ENCODE data around the gene PTGR2.
A peak's percentile ranks its signal among the peaks of the same experiment; 100 is the strongest.
"Not testable (repeated sequence)": the region's sequence is repeated elsewhere in the genome, so short reads cannot be mapped to it uniquely, and the experiment has no call there.

Gene PTGR2

GRCh38 chr14:73833530-73834260 lies 17.9 kb upstream of the PTGR2 start:
- DNase-seq (ENCODE audit: low read depth), result no peak

DNA sequence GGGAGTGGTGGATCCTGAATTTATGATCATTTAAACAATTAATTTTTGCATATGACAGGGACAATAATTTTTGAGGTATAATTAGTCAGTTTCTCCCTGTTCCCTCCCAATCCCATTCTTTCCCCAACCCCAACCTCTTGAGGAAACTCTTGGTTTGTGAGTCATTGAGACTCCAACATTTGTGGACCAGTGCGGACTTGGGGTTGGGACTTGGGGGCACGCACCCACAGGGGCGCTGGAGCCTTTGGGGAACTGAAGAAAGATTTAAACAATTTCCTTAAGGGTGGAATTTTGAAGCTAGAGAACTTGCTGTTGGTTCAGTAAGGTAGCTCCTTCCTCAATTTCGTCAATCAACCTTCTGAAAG lies 17.4 kb upstream of the PTGR2 start:
- DNase-seq (ENCODE audit: low read depth), result no peak

DNA sequence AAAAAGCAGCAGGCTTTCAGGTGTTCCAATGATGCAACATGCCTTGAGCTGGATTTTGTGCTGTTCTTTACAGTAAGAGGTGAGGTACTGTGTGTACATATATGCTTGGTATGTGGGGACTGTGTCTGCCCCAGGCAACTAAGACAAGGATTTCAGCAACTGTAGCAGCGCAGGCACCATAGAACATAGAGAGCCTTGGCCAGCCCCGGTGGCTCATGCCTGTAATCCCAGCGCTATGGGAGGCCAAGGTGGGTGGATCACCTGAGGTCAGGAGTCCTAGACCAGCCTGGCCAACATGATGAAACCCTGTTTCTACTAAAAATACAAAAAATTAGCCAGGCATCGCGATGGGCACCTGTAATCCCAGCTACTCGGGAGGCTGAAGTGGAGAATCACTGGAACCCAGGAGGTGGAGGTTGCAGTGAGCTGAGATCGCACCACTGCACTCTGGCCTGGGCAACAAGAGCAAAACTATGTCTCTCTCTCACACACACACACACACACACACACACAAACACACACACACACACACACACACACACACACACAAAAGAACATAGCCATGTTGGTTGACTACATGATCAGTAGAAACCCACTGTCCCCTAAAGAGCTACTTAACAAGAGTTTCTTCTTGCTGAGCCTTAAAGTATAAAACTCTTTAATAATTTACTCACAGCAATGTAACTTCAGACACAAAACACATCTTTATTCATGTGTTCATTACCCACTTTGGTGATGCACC lies 13.2 kb upstream of the PTGR2 start:
- DNase-seq (ENCODE audit: low read depth), result not testable (repeated sequence)

DNA sequence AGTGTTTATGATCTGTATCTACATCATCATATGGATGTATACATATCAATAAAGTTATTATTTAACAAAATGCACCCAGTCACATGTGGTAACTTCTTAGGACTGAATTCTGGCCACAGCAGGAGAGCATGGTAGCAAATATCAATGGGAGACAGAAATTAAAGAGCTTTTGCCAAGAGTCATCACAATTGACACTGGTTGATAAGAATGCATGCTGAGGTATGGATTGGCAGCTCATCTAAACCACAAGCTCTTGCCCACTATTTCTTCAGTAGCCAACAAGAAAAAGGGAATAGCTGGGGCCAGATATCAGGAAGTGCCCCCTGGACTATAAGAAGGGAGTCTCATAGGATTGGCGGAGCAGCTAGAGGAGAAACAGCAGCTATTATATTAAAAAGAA lies 9.4 kb upstream of the PTGR2 start:
- no peak for DNase-seq (ENCODE audit: low read depth)

GRCh38 chr14:73842851-73843250 lies 8.8 kb upstream of the PTGR2 start:
- no peak for DNase-seq (ENCODE audit: low read depth)

GRCh38 chr14:73843296-73843695 lies 8.3 kb upstream of the PTGR2 start:
- no peak for DNase-seq (ENCODE audit: low read depth)

- DNase-seq (ENCODE audit: low read depth), result no peak
Observed at GRCh38 chr14:73846947-73847346, 4.7 kb upstream of the PTGR2 start.

GRCh38 chr14:73851000-73851399 lies 631 bp upstream of the PTGR2 start:
- no peak for DNase-seq (ENCODE audit: low read depth)

GRCh38 chr14:73859145-73859544 lies 7.5 kb downstream of the PTGR2 start:
- DNase-seq (ENCODE audit: low read depth), result no peak

DNA sequence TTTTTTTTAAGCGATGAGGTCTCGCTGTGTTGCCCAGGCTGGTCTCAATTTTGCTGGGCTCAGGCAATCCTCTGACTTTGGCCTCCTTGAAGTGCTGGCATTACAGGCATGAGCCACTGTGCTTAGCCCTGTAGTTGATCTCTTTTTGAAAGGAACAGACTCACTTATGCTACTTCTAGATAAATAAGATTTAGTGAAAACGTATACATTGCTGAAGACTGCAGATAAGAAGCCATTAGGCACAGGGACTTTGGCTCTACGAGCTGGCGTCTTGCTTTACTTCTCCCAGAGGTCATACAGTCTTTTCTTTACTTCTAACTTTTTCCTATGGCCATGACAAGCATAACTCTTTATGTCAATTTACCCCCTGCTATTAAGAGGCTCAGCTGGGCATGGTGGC lies 9.4 kb downstream of the PTGR2 start:
- DNase-seq (ENCODE audit: low read depth), result no peak

DNA sequence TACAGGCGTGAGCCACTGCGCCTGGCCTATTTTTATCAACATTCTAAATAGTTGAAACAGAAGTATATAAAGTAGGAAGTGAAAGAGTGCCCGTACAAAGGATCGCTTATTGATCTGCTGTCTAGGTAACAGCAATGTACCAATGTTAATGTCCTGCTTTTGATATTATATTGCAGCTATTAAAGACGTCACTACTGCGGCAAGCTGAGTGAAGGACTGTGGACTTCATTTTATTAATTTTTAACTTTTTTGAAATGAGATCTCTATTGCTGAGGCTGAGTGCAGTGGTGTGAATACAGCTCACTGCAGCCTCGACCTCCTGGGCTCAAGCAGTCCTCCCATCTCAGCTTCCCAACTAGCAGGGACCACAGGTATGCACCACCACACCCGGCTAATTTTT lies 10.8 kb downstream of the PTGR2 start:
- DNase-seq (ENCODE audit: low read depth), result no peak

DNA sequence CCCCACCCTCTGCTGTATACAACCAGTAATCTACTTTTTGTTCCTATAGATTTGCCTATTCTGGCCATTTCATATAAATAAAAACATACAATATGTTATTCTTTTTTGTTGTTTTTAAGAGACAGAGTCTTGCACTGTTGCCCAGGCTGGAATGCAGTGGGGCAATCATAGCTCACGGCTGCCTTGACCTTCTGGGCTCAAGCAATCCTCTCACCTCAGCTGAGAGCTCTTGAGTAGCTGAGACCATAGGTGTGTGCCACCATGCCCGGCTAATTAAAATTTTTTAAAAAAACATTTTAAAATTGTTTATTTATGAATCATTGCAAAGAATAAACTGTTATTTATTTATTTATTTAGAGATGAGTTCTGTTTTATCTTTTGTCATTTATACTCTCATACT lies 11.6 kb downstream of the PTGR2 start:
- DNase-seq (ENCODE audit: low read depth), result no peak

DNA sequence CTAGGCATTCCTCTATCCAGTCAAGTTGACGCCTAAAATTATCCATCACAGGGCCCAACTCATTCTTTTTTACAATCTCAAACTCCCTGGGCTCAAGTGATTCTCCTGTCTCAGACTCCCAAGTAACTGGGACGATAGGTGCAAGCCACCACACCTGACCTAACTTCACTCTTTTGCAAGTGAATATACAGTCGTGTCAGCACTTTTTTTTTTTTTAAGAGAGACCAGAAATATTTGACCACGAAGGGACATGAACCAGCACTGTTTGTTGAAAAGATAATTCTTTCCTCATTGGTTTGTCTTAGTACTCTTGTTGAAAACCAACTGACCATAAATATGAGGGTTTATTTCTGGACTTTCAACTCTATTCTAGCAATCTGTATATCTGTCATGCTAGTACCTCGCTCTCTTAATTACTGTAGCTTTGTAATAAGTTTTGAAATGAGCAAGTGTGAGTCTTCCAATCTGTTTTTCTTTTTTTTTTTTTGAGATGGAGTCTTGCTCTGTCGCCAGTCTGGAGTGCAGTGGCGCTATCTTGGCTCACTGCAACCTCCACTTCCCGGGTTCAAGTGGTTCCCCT lies 14.0 kb downstream of the PTGR2 start:
- no peak for DNase-seq (ENCODE audit: low read depth)

DNA sequence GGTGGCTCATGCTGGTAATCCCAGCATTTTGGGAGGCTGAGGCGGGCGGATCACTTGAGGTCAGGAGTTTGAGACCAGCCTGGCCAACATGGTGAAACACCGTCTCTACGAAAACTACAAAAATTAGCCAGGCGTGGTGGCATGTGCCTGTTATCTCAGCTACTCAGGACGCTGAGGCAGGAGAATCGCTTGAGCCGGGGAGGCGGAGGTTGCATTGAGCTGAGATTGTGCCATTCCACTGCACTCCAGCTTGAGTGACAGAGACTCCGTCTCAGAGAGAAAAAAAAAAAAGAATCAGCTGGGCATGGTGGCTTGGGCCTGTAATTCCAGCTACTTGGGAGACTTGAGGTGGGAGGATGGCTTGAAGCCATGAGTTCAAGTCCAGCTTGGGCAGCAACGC lies 18.1 kb downstream of the PTGR2 start:
- not testable (repeated sequence) for DNase-seq (ENCODE audit: low read depth)

- no peak for DNase-seq (ENCODE audit: low read depth)
Observed at GRCh38 chr14:73870525-73871235, 19.0 kb downstream of the PTGR2 start.

DNA sequence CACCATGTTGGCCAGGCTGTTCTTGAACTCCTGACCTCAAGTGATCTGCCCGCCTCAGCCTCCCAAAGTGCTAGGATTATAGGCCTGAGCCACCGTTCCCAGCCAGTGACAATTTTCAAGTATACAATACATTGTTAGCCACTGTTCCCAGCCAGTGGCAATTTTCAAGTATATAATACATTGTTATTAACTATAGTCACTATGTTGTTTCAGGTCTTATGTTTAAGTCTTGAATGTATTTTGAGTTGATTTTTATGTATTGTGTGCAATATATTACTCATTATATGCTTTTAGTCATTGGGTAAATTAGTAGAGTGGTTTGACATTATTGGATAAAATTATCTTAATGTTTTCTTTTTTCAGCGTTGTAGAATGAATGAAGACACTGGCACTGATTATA lies 22.0 kb downstream of the PTGR2 start:
- no peak for DNase-seq (ENCODE audit: low read depth)

DNA sequence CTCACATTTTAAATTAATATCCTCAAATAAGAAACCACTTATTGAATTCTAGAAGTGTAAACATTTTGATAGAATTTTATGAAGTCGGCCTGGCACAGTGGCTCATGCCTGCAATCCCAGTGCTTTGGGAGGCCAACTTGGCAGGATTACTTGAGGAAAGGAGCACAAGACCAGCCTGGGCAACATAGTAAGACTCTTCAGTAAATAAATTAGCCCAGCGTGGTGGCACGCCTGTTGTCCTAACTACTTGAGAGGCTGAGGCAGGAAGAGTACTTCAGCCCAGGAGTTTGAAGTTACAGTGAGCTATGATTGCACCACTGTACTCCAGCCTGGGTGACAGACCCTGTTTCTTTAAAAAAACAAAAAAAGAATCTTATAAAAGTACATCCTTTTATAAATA lies 26.2 kb downstream of the PTGR2 start:
- no peak for DNase-seq (ENCODE audit: low read depth)

DNA sequence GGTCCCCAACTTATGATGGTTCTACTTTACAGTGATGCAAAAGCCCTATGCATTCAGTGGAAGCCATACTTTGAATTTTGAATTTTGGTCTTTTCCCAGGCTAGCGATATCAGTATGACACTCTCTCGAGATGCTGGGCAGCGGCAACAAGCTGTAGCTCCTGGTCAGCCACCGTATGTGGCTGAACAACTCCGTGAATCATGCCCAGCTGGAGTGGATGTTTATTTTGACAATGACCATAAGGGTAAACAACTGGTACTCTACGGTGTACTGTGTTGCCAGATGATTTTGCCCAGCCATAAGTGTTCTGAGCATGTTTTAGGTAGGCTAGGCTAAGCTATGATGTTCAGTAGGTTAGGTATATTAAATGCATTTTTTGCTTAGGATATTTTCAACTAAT lies 26.8 kb downstream of the PTGR2 start:
- no peak for DNase-seq (ENCODE audit: low read depth)

DNA sequence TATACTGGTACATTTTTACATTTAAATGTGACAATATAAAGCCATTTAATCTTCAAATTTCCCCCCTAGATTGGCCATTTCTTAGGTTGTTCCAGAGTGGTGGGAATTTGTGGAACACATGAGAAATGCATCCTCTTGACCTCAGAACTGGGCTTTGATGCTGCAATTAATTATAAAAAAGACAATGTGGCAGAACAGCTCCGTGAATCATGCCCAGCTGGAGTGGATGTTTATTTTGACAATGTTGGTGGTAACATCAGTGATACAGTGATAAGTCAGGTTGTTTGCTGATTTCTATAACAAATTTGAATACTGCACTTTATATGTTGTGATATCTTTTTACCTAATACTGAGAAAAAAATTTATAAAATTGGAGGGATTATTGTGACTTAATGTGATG lies 27.4 kb downstream of the PTGR2 start:
- DNase-seq (ENCODE audit: low read depth), result no peak

DNA sequence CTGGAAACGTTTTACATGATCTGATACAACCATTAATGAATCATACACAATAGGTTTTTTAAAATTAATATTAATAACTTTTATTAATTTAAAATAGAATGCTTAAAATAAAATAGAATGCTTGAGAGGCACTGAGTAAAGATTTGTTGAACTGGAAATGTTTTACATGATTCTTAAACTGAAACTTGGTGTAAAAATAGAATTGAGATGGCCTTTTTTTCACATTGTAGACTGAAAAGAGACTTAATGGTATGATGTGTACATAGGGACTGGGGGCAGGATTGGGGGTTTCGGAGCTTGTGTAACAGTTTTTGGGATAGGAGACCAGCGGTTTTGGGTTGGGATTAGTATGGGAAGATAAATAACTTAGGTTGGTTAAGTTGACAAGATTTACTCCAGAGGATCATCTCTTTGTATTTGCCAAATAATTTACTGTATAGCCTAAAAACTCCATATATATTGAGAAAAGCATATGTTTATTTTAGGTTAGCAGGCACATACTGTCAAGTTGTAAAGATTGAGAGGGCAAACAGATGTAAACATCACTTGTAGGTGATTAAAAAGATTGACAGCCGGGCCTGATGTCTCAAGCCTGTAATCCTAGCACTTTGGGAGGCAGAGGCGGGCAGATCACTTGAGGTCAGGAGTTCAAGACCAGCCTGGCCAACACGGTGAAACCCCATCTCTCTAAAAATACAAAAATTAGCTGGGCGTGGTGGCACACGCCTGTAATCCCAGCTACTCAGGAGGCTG lies 33.0 kb downstream of the PTGR2 start:
- DNase-seq (ENCODE audit: low read depth), result no peak

DNA sequence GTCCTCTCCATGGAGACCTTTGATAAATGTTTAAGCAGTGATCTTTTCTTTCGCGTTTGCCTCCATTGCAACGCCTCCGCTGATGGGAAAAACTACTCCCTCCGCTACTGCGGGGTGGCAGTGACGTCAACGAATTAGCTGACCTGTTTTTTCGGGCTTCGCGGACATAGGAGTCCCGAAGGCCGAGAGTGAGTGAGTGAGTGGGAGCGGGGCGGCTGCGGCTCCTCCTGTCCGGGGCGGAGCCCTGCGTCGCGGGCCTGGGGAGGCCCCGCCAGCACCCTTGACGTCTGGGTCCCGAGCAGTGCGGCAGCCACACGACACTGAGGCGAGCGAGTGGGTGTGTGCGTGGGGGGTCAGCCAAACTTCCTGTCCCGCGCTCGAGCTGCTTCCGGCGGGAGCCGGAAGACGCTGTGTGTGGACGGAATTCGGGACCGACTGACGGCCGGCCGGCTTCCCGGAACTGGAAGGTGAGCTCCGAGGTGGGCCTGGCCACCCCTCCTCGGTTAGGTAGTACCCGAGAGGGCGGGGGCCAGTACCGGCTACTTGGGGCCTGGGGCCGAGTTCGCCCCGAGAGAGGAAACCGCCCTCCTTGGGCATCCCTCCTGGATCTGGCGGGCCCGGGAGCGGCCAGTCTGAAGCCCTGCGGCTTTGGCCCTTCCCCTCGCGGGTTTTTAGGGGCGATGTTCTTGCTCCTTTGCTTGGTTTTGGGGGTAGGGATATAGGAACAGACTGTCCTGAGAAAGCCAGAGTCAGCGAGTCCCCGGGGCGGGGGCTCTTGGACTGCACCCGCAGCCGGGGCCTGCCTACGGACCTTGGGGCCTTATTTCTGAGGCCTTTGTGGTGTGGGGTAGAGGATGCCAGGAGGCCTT lies 35.1 kb downstream of the PTGR2 start, which contains the start of gene ZNF410:
TSS of gene ZNF410 (plus strand) at position 411 of the 869 bp plus-strand sequence. CDS start 5,317 bp downstream, outside the sequence.
- peak; percentile 89 for DNase-seq (ENCODE audit: low read depth)
